ENCODE results near the gene FUNDC1. TPM values are rescaled to one million over a fixed set of nuclear protein-coding genes. Genes with fewer than 3 reads are reported as not detected.

FUNDC1 gene, protein sequence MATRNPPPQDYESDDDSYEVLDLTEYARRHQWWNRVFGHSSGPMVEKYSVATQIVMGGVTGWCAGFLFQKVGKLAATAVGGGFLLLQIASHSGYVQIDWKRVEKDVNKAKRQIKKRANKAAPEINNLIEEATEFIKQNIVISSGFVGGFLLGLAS
- total RNA-seq (2022; extraction: Qiagen RNA extraction) = 23.2 to 29.0 TPM (median 24.3 TPM) in 5 replicates

DNA sequence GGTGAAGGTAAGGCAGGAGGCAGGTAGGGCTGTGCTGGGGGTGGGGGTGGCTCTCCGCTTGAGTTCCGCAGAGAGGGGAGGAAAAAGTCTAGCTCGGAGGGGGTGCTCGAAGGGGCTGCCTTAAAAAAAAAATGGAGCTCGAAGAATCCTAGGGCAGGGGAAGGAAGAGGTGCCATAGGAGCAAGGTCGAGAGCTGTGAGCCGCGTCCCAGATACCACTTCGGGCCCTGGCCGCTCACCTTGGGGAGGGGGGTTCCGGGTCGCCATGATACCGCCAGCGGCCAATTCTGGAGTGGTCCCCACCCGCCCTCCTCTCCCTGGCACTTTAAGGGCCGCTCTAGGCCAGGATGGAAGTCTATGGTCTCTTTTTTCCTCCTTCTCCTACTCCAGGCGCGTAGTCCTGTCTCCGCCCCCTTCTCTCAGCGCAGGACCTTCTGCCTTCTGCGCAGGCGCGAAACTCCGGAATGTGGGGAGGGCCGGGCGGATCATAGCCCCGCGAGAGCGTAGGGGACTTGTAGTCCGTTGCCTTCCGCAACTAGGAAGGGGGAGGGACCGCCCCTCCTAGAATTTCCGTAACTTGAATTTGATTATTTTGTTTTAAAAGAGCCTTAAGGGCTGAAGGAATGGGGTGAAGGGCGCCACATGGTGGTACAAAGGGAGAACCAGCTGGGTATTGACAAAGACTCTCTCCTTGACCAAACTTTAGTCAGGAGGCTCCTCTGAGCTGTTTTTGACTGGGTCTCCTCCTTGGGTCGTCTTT is at the start of gene FUNDC1:
Gene FUNDC1, minus strand, starts transcription at position 293 of the 759 bp plus-strand sequence. Its CDS starts 27 bp downstream, at position 266.

Other genes starting within 250 kb of the FUNDC1 start
- 0.17 to 0.29 TPM (median 0.21 TPM) in 5 replicates for gene EFHC2, start 199.2 kb downstream of the FUNDC1 start, total RNA-seq (2022; extraction: Qiagen RNA extraction)

Measured in A549 treated with CORT108297 at 1 μM for 4 hours (cell line).